Globus pallidus (tissue), 1 donor: Measurements from ENCODE around the gene PRDX6.
"Not testable (repeated sequence)": the region's sequence is repeated elsewhere in the genome, so short reads cannot be mapped to it uniquely, and the experiment has no call there.

ENCODE experiments used
- DNase-seq: peaks from one replicate; pipeline ENCODE4 v3.0.0-alpha.2; 2015; ENCODE audit warnings: low spot score

Gene PRDX6

GRCh38 chr1:173467426-173467825 lies 9.7 kb upstream of the PRDX6 start:
- DNase-seq, result no peak

DNA sequence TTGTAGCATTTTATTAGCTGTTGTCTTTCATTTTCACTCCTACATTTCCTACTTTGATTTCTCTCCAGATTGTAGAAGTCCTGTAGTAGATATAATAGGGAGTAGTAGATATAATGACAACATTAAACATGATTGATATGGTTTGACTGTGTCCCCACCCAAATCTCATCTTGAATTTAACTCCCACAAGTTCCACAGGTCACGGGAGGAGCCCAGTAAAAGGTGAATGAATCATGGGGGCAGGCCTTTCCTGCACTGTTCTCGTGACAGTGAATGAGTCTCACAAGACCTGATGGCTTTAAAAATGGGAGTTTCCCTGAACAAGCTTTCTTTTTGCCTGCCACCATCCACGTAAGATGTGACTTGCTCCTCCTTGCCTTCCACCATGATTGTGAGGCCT lies 7.5 kb upstream of the PRDX6 start:
- DNase-seq, result no peak

DNA sequence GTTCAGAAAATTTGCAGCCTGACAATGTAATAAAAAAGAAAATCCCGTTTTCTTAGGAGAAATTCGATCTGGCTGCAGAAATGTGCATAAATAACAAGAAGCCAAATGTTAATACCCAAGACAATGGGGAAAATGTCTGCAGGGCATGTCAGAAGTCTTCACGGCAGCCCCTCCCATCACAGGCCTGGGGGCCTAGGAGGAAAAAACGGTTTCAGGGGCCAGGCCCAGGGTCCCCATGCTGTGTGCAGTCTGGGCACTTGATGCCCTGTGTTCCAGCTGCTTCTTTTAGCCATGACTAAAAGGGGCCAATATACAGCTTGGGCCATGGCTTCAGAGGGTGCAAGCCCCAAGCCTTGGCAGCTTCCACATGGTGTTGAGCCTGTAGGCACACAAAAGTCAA lies 6.5 kb upstream of the PRDX6 start:
- no peak for DNase-seq

DNA sequence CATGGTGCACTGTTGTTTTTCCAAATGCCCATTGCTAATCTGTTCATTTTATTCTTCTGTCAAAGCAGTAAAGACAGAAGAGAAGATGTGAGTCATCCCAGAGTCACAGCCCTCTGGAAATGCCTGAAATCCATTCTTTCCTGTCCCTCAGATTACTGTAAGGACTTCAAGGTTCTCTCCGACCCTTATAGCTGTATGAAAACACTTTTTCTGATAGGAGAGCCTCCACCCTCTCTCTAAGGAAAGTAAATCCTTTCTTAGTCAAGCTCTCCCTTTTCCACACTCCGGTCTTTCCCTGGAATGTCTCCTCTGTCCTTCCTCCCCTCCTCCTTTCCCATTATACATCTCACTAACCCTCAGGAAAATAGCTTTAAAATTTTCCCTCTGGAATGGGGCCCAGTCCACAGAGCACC lies 3.5 kb upstream of the PRDX6 start:
- DNase-seq, result no peak

DNA sequence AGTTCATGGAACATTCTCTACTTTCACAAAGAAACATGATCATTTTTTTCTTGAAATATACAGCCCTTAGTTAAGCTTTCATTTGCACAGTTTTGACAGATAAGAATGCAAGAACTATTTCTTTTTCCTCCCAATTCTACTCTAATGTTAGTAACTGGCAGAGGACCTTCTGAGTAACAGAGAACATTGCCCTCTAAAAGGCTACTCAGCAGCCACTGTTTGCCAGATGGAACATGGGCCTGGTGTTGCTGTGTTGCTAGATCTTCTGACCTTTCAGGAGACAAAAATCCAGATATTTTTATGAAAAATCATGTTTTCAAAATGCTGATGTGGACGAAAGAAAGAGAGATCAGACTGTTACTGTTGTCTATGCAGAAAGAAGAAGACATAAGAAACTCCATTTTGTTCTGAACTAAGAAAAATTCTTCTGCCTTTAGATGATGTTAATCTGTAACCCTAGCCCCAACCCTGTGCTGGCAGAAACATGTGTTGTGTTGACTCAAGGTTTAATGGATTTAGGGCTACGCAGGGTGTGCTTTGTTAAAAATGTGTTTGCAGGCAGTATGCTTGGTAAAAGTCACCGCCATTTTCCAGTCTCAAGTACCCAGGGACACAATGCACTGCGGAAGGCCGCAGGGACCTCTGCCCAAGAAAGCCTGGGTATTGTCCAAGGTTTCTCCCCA lies 2.9 kb upstream of the PRDX6 start:
- no peak for DNase-seq

DNA sequence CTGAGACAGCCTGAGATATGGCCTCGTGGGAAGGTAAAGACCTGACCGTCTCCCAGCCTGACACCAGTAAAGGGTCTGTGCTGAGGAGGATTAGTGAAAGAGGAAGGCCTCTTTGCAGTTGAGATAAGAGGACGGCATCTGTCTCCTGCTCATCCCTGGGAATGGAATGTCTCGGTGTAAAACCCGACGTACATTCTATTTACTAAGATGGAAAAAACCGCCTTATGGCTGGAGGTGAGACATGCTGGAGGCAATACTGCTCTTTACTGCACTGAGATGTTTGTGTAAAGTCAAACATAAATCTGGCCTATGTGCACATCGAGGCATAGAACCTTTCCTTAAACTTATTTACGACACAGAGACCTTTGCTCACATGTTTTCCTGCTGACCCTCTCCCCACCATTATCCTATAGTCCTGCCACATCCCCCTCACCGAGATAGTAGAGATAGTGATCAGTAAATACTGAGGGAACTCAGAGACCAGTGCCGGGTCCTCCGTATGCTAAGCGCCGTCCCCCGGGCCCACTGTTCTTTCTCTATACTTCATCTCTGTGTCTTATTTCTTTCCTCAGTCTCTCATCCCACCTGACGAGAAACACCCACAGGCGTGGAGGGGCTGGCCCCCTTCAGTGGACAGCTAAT lies 2.2 kb upstream of the PRDX6 start:
- DNase-seq, result not testable (repeated sequence)

- DNase-seq, result no peak
Measured at GRCh38 chr1:173475564-173476196, 1.5 kb upstream of the PRDX6 start.

- DNase-seq, result no peak
Measured at GRCh38 chr1:173476197-173476664, 904 bp upstream of the PRDX6 start.

DNA sequence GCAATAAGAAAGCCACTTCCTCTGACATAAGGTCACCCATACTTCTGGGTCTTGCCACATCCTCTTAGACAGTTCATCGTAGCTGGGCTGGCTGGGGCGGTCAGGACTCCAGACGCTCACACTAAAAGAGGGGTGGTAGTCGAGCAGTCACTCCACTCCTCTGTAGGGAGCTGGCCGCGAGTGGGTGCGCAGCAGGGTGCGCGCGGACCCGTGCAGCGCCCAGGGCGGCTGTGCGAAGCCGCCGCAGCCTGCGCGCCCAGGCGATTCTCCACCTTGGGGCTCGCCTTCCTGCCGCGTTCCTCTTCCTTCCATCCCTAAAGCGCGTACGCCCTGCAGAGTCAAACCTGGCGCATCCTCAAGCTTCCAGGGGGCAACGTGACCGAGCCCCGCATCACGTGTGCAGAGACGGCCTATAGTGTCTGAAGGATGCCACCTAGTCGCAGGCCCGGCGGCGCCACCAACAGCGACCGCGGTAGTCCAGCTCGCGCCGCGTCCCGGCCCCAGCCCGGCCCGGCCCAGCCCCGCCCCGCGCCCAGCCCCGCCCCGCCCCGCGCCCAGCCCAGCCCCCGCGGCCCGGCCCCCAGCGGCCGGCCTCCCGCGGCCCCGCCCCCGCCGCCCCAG lies 360 bp upstream of the PRDX6 start:
- peak; percentile 96 for DNase-seq

DNA sequence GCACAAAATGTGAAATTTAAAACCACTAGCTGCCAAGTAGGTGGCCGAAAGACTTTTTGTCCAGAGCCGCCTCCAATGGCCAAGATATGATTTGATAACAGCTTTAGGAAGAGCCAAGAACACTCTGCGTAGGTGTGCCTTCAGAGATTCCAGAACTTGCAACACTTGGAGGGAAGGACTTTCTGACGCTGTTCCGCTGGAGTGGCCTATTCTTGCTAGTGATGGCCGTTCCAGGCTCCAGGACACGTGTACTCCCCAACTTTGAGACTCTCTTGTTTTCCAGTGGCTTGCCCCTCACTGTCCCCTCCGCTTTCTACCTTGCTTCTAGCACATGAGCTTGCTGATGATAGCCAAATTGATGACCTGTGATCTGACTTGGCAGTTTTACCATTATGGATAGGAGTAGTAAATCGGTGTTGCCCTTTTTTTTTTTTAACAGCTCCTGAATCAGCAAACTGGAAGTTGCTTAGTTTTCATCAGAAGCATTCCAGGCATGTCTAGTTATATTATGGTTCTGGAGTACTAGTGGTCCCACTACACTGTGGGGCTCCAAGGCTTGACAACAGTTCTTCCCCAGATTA lies 1.0 kb downstream of the PRDX6 start:
- DNase-seq, result peak; percentile 33

GRCh38 chr1:173479649-173480048 lies 2.5 kb downstream of the PRDX6 start:
- no peak for DNase-seq

DNA sequence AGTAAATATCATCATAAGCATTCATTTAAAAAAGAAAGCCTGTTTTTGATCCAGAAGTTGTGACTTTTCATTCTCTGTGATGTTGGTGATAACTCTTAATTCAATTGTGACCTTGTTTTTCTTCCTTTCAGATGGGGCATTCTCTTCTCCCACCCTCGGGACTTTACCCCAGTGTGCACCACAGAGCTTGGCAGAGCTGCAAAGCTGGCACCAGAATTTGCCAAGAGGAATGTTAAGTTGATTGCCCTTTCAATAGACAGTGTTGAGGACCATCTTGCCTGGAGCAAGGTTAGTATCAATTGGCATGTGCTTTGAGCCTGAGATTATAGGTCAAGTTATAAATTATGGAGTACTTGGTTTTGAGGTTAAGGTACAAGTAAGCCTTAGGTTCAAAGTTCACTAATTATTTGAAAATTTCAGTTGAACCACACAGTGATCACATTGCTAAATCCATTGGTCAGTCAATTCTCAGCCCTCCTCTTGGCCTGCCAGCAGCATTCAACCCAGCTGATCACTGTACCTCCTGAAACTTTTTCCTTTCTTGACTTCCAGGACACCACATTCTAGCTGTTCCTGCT lies 4.1 kb downstream of the PRDX6 start:
- DNase-seq, result no peak

DNA sequence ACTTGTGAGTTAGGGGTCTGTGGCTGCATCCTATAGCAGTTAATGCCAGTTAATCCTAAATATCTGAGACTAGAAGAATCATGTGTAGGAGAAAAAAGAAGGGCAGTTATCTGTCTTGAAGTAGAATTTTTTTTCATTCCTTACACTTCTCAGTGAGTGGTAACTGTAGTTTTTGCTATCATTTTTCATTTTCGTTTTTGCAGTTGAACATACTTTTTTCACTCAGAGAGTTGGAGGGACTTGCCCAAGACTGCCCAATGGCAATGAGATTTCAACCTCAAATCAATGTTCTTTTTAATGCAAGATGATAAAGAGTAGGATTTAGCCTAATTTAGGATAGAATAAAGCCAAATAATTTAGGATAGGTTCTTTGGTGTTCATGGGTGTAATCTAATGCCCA lies 5.5 kb downstream of the PRDX6 start:
- DNase-seq, result no peak

GRCh38 chr1:173484276-173484675 lies 7.1 kb downstream of the PRDX6 start:
- no peak for DNase-seq

- no peak for DNase-seq
Measured at GRCh38 chr1:173485401-173485800, 8.3 kb downstream of the PRDX6 start.

- DNase-seq, result no peak
Measured at GRCh38 chr1:173488001-173488400, 10.9 kb downstream of the PRDX6 start.

GRCh38 chr1:173489149-173489600 lies 12.0 kb downstream of the PRDX6 start:
- no peak for DNase-seq

DNA sequence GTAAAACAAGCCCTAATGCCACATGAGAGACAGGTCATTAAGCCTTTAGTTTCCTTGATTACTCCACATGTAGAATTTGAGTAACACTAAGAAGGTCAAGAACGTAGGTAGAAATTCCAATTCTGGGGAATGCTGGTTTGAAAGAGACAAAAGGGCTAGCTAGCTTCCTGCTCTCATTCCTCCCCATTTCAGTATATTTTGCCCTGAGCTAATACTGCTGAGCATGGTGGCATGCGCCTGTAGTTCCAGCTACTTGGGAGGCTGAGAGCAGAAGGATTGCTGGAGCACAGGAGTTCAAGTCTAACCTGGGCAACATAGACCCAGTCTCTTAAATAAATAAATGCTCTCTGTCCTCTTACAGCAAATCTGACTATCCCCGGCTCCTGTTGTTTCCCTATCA lies 12.8 kb downstream of the PRDX6 start:
- no peak for DNase-seq

DNA sequence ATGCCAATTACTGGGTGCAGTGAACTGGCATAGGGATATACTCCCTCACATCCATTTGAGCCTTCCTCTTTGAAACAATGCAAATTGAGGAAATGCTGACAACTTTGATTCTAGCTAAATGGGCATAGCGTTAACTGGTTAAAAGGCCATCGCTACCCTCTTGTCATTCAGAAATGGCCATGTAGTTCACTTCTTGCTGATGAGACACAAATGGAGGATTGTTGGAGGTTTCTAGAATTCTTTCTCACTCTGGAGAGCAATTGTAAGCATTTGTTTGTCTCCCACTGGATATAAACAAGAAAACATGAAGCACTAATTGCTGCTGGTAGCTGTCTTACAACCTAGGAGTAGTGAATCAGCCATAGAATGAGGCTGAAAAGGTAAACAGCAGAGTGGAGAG lies 14.4 kb downstream of the PRDX6 start:
- no peak for DNase-seq

DNA sequence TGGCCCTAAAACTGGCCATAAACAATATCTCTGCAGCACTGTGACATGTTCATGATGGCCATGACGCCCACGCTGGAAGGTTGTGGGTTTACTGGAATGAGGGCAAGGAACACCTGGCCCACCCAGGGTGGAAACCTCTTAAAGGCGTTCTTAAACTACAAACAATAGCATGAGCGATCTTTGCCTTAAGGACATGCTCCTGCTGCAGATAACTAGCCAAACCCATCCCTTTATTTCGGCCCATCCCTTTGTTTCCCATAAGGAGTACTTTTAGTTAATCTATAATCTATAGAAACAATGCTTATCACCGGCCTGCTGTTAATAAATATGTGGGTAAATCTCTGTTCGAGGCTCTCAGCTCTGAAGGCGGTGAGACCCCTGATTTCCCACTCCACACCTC lies 16.0 kb downstream of the PRDX6 start:
- not testable (repeated sequence) for DNase-seq

DNA sequence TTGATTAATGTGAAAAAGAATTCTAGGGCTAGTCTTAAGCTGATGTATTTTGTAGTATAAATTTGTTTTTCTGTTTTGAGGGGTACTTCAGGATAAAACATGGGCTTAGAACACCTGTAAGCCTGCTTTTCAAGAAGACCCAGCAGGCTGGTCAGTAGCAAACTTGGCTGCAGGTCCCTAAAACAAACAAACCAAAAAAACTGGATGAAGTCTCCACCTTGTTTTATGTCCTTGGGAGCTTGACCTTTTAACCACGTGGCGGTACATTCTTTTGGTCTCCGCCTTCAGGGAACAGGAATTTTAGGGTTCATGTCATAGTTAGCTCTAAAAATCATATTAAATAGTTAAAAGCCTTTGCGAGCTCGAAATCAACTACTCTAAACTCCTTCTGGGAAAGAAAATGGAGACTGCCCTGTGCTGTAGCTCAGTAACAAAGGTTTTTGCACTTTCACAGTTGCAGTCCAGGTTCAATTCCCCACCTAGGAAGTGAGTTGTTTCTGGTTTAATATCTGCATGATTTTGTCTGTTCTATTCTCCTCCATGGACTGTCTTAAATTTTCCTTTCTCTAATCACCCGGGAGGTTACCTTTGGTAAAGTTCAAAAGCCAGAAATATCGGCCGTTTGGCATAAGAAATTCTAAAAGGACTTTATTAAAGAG lies 18.6 kb downstream of the PRDX6 start:
- DNase-seq, result no peak
